H1 (cell line): ENCODE results near the gene TNS1. TPM values are rescaled to one million over a fixed set of nuclear protein-coding genes. Genes with fewer than 3 reads are reported as not detected.

Experiments used
- CTCF ChIA-PET: fragments of 300-600 bp; sonication (Branson Sonifier 250); formaldehyde crosslinking; loops from one replicate; lab custom pipeline; 2021; ENCODE audit not compliant: partially characterized antibody; lab: Charles Lee
- POLR2A ChIA-PET: fragments of 300-600 bp; sonication (Branson Sonifier 250); formaldehyde crosslinking; loops from one replicate; lab custom pipeline; 2021; ENCODE audit warnings: inconsistent platforms; ENCODE audit not compliant: partially characterized antibody; lab: Charles Lee
- DNase-seq, 2 experiments: peaks; one replicate each; pipeline versions ENCODE4 v3.0.0 to v3.0.0-alpha.2; 2010 to 2022; ENCODE audit warnings: low spot score in 2 of 2, low read depth in 1 of 2, mixed read lengths in 1 of 2
- FAIRE-seq: peaks from 2 replicates; lab custom pipeline; 2011; peaks lifted over from hg19 to GRCh38; lab: Jason Lieb, UNC
- H2AFZ ChIP-seq: 2 replicates; pipeline ENCODE4 v1.8.1; 2012; ENCODE audit warnings: low read length, inconsistent platforms
- H2AK5ac ChIP-seq: 2 replicates; pipeline ENCODE4 v1.6.1; 2013; ENCODE audit warnings: low read depth, low read length
- H2BK120ac ChIP-seq: replicated peaks from 2 replicates; pipeline ENCODE3; 2013; ENCODE audit warnings: low read depth, low read length, inconsistent platforms
- H2BK12ac ChIP-seq: 2 replicates; pipeline ENCODE4 v1.6.1; 2013; ENCODE audit warnings: low read depth, low read length
- H2BK15ac ChIP-seq: 2 replicates; pipeline ENCODE4 v1.6.1; 2013; ENCODE audit warnings: low read length
- H2BK20ac ChIP-seq: 2 replicates; pipeline ENCODE4 v1.6.1; 2013; ENCODE audit warnings: low read length
- H2BK5ac ChIP-seq: 2 replicates; pipeline ENCODE4 v1.6.1; 2013; ENCODE audit warnings: low read depth, low read length
- H3K14ac ChIP-seq: 2 replicates; pipeline ENCODE4 v1.6.1; 2013; ENCODE audit warnings: inconsistent platforms; ENCODE audit not compliant: insufficient read length
- H3K18ac ChIP-seq: 2 replicates; pipeline ENCODE4 v1.6.1; 2013; ENCODE audit warnings: low read length; ENCODE audit errors: extremely low read depth
- H3K23ac ChIP-seq: 2 replicates; pipeline ENCODE4 v1.6.1; 2013; ENCODE audit warnings: inconsistent platforms; ENCODE audit not compliant: insufficient read length
- H3K23me2 ChIP-seq: 2 replicates; pipeline ENCODE4 v1.6.1; 2013; ENCODE audit warnings: low read depth, low read length
- H3K27ac ChIP-seq: 2 replicates; pipeline ENCODE4 v1.6.1; 2011; ENCODE audit warnings: low read depth, low read length, inconsistent platforms
- H3K27me3 ChIP-seq, 4 experiments: replicated peaks in 1 of 4; 1 replicate in 1 of 4; 2 replicates in 3 of 4; pipeline versions ENCODE4 v1.6.1 to v1.8.1; 2011 to 2013; ENCODE audit warnings: low read length in 3 of 4, mild to moderate bottlenecking in 3 of 4, inconsistent platforms in 2 of 4, mixed read lengths in 2 of 4, moderate library complexity in 1 of 4; ENCODE audit not compliant: control insufficient read depth in 3 of 4, insufficient read depth in 3 of 4; ENCODE audit errors: extremely low read depth in 1 of 4
- H3K36me3 ChIP-seq, 4 experiments: 2 replicates each; pipeline versions ENCODE4 v1.6.1 to v1.8.1; 2011 to 2013; ENCODE audit warnings: mild to moderate bottlenecking in 4 of 4, low read length in 3 of 4, moderate library complexity in 2 of 4, control low read depth in 1 of 4, inconsistent platforms in 1 of 4; ENCODE audit not compliant: insufficient read depth in 4 of 4, control insufficient read depth in 2 of 4
- H3K4ac ChIP-seq: replicated peaks from 2 replicates; pipeline ENCODE3; 2013; ENCODE audit warnings: low read length, low read depth, mixed read lengths, inconsistent platforms; ENCODE audit not compliant: insufficient read length
- H3K4me1 ChIP-seq, 4 experiments: replicated peaks in 1 of 4; 1 replicate in 1 of 4; 2 replicates in 3 of 4; pipeline versions ENCODE4 v1.6.1 to v1.8.1; 2011 to 2013; ENCODE audit warnings: low read length in 3 of 4, inconsistent platforms in 2 of 4, mixed read lengths in 1 of 4; ENCODE audit not compliant: insufficient read depth in 4 of 4, control insufficient read depth in 3 of 4
- H3K4me2 ChIP-seq, 2 experiments: 2 replicates each; pipeline versions ENCODE4 v1.6.1 to v1.8.1; 2011 to 2013; ENCODE audit warnings: low read depth in 2 of 2, low read length in 2 of 2, control low read depth in 1 of 2, inconsistent platforms in 1 of 2, mild to moderate bottlenecking in 1 of 2; ENCODE audit not compliant: insufficient read depth in 1 of 2
- H3K4me3 ChIP-seq, 4 experiments: fragments of 200-600, 300-600 bp in 1 of 4; sonication (generic), shearing (Covaris generic), sonication (Bioruptor Twin) in 1 of 4; 2 replicates each; pipeline versions ENCODE4 v1.5.1 to v1.8.1; 2011 to 2016; ENCODE audit warnings: low read length in 4 of 4, low read depth in 3 of 4, control low read depth in 2 of 4, inconsistent platforms in 2 of 4, mild to moderate bottlenecking in 2 of 4, mixed read lengths in 1 of 4, moderate library complexity in 1 of 4; ENCODE audit not compliant: insufficient read depth in 2 of 4; ENCODE audit errors: extremely low read depth in 1 of 4
- H3K56ac ChIP-seq: replicated peaks from 2 replicates; pipeline ENCODE3; 2013; ENCODE audit warnings: low read depth, mild to moderate bottlenecking, mixed read lengths, low read length, inconsistent platforms; ENCODE audit not compliant: insufficient read length
- H3K79me1 ChIP-seq: 2 replicates; pipeline ENCODE4 v1.6.1; 2013; ENCODE audit warnings: low read depth, low read length, control low read depth
- H3K79me2 ChIP-seq, 2 experiments: 2 replicates each; pipeline versions ENCODE4 v1.6.1 to v1.8.1; 2012 to 2013; ENCODE audit warnings: low read length in 2 of 2, mild to moderate bottlenecking in 2 of 2, inconsistent platforms in 1 of 2; ENCODE audit not compliant: insufficient read depth in 2 of 2, control insufficient read depth in 1 of 2
- H3K9ac ChIP-seq, 4 experiments: replicated peaks in 1 of 4; 1 replicate in 1 of 4; 2 replicates in 3 of 4; pipeline versions ENCODE4 v1.6.1 to v1.8.1; 2011 to 2013; ENCODE audit warnings: low read depth in 3 of 4, low read length in 3 of 4, control low read depth in 2 of 4, mild to moderate bottlenecking in 2 of 4, moderate library complexity in 2 of 4, inconsistent platforms in 1 of 4; ENCODE audit errors: extremely low read depth in 1 of 4
- H3K9me3 ChIP-seq, 2 experiments: 2 replicates each; pipeline versions ENCODE4 v1.6.1 to v1.8.1; 2012 to 2013; ENCODE audit warnings: mild to moderate bottlenecking in 2 of 2, moderate library complexity in 2 of 2, control low read depth in 1 of 2, inconsistent platforms in 1 of 2, low read depth in 1 of 2, low read length in 1 of 2, mixed read lengths in 1 of 2; ENCODE audit not compliant: insufficient read depth in 2 of 2
- H4K20me1 ChIP-seq, 2 experiments: replicated peaks in 1 of 2; 2 replicates each; pipeline versions ENCODE3 to v1.8.1; 2011 to 2013; ENCODE audit warnings: inconsistent platforms in 2 of 2, low read length in 2 of 2, mild to moderate bottlenecking in 1 of 2; ENCODE audit not compliant: insufficient read depth in 2 of 2, control insufficient read depth in 1 of 2
- H4K5ac ChIP-seq: 2 replicates; pipeline ENCODE4 v1.6.1; 2013; ENCODE audit warnings: low read length, low read depth, mixed read lengths, inconsistent platforms; ENCODE audit not compliant: insufficient read length
- H4K8ac ChIP-seq: 2 replicates; pipeline ENCODE4 v1.8.0; 2013; ENCODE audit warnings: mild to moderate bottlenecking, moderate library complexity, low read length, inconsistent platforms; ENCODE audit not compliant: insufficient read depth; ENCODE audit errors: extremely low read depth
- H4K91ac ChIP-seq: replicated peaks from 2 replicates; pipeline ENCODE3; 2013; ENCODE audit warnings: low read length, mixed read lengths, inconsistent platforms; ENCODE audit not compliant: insufficient read length
- CTCF ChIP-seq, 3 experiments: IDR thresholded peaks; 1 replicate in 2 of 3; 2 replicates in 1 of 3; pipeline versions ENCODE4 v1.5.1 to v1.6.1; 2011; ENCODE audit warnings: low read length in 3 of 3, mild to moderate bottlenecking in 3 of 3, inconsistent platforms in 2 of 3, low read depth in 1 of 3, moderate library complexity in 1 of 3; ENCODE audit not compliant: insufficient read depth in 1 of 3; ENCODE audit errors: control extremely low read depth in 1 of 3
- WGBS, 2 experiments: shearing (Covaris generic) in 1 of 2; methylation state at CpG; one replicate each; pipeline versions ENCODE4 v1.1.6 to v1.1.7; 2013 to 2015; ENCODE audit warnings: low lambda C conversion rate in 2 of 2, mixed read lengths in 2 of 2, inconsistent platforms in 1 of 2, low coverage in 1 of 2, missing lambda C conversion rate in 1 of 2; ENCODE audit not compliant: insufficient replicate concordance in 2 of 2, insufficient coverage in 1 of 2, insufficient read length in 1 of 2; ENCODE audit errors: extremely low coverage in 1 of 2, missing lambda C conversion rate in 1 of 2; 5-methylcytosine and 5-hydroxymethylcytosine counted together
- polyA plus RNA-seq, 7 experiments: library from polyadenylated mRNA; depleted of rRNA in 3 of 7; stranded (reverse) in 5 of 7; unstranded in 2 of 7; fragments of >200 nt in 5 of 7; fragments of 200-250 nt in 2 of 7; gene quantifications; 1 replicate in 5 of 7; 2 replicates in 1 of 7; 4 replicates in 1 of 7; pipeline versions ENCODE4 v1.2.1 to v1.2.3, GENCODE V29; 2011 to 2013; ENCODE audit warnings: missing spikeins in 2 of 7, mixed read lengths in 2 of 7
- total RNA-seq: library from RNA; stranded (reverse); fragmentation: NEBNext Ultra II Directional; extraction: Animal tissue kit (Norgen Biotek cat#: 25700); gene quantifications from 2 replicates; pipeline ENCODE4 v1.2.1, GENCODE V29; 2021

TNS1 gene
- total and polyA plus RNA-seq, 2 of the 8 experiments (the other 6 are each of a cell fraction or from before 2014, with no cell fraction given): 1.5 to 5.1 TPM

GRCh38 chr2:217953531-217953932 is 49.3 kb downstream of the TNS1 start:
- Histone ChIP-seq H2BK20ac (no peak overlapping the region), H3K18ac (no peak overlapping the region), H3K4me2 (no peak overlapping the region), H2BK120ac (no peak overlapping the region), H2AK5ac (no peak overlapping the region), H3K79me1 (no peaks in the 10 kb centered on the region), H3K4ac (no peak overlapping the region), H3K4me3 (no peak overlapping the region), H4K20me1 (peaks cover 0 to 2% of the 10 kb centered on the region in 2 experiments), H2AFZ (no peak overlapping the region), H4K5ac (no peak overlapping the region), H3K23me2 (no peaks in the 10 kb centered on the region), H3K23ac (no peak overlapping the region), H4K8ac (no peak overlapping the region), H2BK12ac (no peak overlapping the region), H3K79me2 (no peaks in the 10 kb centered on the region), H3K56ac (no peak overlapping the region), H3K9ac (no peak overlapping the region), H2BK5ac (no peak overlapping the region), H3K4me1 (peaks cover 0 to 10% (median 3%) of the 10 kb centered on the region in 4 experiments; a peak in 6 of 7 replicates), H3K27ac (no peak overlapping the region), H4K91ac (no peak overlapping the region), H3K27me3 (peaks cover 0 to 3% (median 0%) of the 10 kb centered on the region in 4 experiments; a peak in 1 of 7 replicates), H3K36me3 (no peaks in the 10 kb centered on the region), H3K14ac (no peak overlapping the region), H3K9me3 (no peaks in the 10 kb centered on the region), H2BK15ac (no peak overlapping the region)
- 83% methylated on average over 6 of the region's 6 CpGs; no CpG with 5 or more reads in 1 of the 2 experiments for WGBS, 2 experiments
- no peak for TF ChIP-seq CTCF (IDR thresholded peaks at IDR 0.05; ENCODE audit: control extremely low read depth in 1 of 3, insufficient read depth in 1 of 3, low read depth in 1 of 3, low read length in 3 of 3)
- DNase-seq (no peak), FAIRE-seq (no peak)
- ChIA-PET CTCF (interaction anchor here (1.1 to 22.2 kb wide), 12 partner anchors 9 to 168 kb away, joined by 3 to 480 read pairs (median 7); no protein-coding TSS in a partner anchor), POLR2A (no interaction called here)
